Fibroblast of skin of scalp (primary cell): ENCODE measurements around the gene NCF1. TPM values are rescaled to one million over a fixed set of nuclear protein-coding genes. Genes with fewer than 3 reads are reported as not detected.
"Not testable (repeated sequence)": the region's sequence is repeated elsewhere in the genome, so short reads cannot be mapped to it uniquely, and the experiment has no call there.

ENCODE experiments used
- DNase-seq: peaks from one replicate; pipeline ENCODE4 v3.0.0-alpha.2; 2013
- polyA plus RNA-seq, 2 experiments: library from polyadenylated mRNA; unstranded; fragments of 120-200 nt; gene quantifications; one replicate each; pipeline ENCODE4 v1.2.1, GENCODE V29; 2013; ENCODE audit not compliant: insufficient read length in 2 of 2

NCF1 gene
- polyA plus RNA-seq (2013, experiment 1 of 2; ENCODE audit: insufficient read length) = not detected
- 0.17 TPM for polyA plus RNA-seq (2013, experiment 2 of 2; ENCODE audit: insufficient read length)

GRCh38 chr7:74773760-74774750 lies at the start of gene NCF1:
NCF1 (plus strand) TSS chr7:74774011; CDS start chr7:74774032, 21 bp downstream.
- not testable (repeated sequence) for DNase-seq

DNA sequence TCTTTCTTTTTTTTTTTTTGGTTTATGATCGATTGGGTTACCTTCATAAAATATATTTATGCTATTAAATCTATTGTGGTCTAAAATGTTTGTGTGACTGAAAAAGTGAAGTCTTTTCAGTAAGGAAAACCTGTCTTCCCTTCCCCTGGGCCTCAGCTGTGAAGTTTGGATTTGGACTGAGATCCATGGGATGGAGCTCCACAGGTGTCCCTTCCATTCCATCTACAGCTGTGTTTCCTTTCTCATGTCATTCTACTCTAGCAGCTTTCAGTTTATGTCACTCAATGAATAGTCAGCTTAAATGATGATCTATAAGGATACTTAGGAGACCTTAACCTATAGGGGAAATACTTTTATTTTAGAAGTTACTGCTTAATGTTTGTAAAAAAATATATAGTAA lies 48.0 kb upstream of the NCF1 start:
- no peak for DNase-seq

DNA sequence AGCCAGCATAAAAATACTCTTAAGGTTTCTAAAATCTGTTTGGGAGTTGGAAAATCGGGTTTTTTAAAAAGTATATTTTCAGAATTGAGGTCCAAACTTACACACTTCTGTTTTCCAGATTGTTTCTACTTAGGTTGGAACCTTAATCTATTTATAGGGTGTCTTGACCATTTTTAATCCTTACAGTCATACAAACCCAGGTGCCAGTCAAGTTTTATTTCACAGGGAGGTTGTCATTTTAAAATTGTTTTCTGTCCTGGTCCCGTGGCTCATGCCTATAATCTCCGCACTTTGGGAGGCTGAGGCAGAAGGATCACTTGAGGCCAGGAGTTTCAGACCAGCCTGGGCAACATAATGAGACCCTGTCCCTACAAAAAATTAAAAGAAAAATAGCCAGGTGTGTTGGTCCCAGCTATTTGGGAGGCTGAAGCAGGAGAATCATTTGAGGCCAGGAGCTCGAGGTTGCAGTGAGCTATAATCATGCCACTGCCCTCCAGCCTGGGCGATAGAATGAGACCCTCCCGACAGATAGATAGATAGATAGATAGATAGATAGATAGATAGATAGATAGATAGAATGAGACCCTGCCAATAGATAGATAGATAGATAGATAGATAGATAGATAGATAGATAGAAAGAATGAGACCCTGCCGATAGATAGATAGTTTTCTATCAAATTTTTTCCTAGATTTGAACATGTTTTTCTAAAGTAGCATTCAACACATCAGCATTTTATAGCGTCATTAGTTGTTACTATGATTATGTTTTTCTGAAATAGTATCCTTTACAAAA lies 47.3 kb upstream of the NCF1 start:
- no peak for DNase-seq

DNA sequence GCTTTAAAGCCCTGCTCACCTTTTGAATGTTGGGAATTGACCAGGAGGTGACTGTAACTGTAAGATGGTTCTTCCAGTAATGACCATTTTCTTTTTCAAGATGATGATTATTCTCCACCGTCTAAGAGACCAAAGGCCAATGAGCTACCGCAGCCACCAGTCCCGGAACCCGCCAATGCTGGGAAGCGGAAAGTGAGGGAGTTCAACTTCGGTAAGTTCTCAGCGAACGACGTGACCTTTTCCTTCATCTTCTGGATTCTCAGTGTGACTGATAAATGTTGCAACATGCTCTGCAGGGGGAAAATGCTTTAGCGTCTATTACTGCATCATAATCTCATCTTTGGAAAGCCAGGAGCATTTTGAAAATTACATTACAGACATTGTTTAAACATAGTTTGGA lies 45.1 kb upstream of the NCF1 start:
- not testable (repeated sequence) for DNase-seq

- DNase-seq = not testable (repeated sequence)
Observed at GRCh38 chr7:74730186-74730585, 43.6 kb upstream of the NCF1 start.

DNA sequence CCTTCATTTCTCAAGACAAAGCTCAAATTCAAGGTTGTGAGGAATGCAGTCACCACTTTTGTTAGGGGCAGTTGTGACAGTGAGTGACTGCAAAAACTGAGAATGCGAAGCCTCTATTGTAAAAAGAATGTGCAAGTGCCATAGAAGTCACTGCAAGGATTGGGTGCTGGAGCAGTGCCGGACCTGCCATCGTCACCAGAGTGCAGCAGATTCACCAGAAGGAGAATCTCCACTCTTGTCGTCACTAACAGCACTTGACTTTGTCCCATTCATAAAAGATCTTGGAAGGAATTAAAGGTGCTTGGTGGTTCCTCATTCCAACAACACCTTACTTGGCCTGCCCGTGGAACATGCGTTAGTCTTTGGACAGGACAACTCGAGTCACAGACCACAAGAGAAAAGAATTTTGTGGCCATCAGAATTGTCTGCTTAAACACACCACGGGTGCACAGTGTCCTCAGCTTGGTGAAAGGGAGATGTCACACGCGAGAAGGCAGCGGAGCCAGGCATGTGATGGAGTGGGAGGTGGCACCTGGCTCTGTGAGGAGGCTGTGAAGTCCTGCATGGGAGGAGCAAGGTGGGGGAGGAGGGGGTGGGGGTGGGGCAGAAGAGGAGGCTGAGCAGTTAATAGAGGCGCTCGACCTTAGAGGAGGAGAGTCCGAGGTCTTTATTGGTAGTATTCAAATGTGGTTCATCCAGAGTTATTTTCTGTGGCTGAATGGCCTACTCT lies 33.7 kb upstream of the NCF1 start:
- DNase-seq = not testable (repeated sequence)

- not testable (repeated sequence) for DNase-seq
Observed at GRCh38 chr7:74743936-74744557, 29.8 kb upstream of the NCF1 start.

GRCh38 chr7:74753921-74754482 lies 19.8 kb upstream of the NCF1 start:
- not testable (repeated sequence) for DNase-seq

DNA sequence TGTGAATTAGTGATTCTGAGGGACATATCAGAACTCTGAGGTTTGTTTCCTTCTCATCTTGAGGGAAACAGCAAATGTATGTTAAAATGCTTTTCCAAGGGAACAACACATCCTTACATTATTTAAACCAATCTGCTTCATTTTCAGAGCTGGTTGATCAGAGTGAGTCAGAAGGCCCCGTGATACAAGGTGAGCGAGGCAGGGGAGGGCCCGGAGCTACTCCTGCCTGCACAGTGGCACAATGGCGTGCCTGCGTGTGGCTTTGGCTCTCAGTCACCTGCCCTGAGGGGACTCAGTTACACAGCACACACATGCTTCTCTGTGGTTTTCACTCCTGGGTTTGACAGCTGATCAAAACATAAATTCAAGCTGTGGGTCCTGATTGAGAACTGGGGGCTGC lies 17.1 kb upstream of the NCF1 start:
- DNase-seq = not testable (repeated sequence)

DNA sequence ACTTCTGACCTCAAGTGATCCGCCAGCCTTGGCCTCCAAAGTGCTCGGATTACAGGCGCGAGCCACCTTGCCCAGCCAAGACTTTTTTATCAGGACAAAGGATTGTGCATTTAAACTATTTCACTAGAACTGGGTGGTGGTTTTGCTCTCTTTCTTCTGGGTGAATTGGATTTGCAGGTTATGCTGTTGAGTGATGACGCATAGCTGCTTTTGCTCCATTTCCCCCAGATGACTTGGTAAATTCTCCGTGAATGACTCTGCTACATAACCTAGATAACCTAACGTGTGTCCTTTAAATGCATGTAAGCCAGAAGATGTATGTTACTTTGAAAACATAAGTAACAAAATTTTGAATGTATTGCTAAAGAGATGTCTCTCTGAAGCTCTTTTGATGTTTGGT lies 15.5 kb upstream of the NCF1 start:
- DNase-seq = not testable (repeated sequence)

DNA sequence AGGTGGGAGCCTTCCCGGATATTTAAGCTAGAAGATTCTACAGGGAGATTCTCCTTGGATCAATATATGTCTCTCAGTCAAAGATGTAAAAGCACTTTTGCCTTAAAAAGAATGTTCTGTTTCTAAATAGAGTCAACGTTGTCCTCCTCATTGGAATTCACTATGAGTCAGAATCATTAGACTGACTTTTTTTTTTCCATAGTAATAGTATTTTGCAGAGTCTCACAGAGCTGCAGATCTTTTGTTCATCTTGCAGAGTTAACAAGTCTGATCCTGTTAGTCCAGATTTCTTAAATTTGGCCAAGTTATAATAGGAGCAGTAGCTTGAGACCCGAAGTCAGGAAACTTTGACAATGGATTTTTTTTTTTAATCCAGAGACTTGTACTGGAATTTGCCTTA lies 14.8 kb upstream of the NCF1 start:
- DNase-seq = not testable (repeated sequence)

DNA sequence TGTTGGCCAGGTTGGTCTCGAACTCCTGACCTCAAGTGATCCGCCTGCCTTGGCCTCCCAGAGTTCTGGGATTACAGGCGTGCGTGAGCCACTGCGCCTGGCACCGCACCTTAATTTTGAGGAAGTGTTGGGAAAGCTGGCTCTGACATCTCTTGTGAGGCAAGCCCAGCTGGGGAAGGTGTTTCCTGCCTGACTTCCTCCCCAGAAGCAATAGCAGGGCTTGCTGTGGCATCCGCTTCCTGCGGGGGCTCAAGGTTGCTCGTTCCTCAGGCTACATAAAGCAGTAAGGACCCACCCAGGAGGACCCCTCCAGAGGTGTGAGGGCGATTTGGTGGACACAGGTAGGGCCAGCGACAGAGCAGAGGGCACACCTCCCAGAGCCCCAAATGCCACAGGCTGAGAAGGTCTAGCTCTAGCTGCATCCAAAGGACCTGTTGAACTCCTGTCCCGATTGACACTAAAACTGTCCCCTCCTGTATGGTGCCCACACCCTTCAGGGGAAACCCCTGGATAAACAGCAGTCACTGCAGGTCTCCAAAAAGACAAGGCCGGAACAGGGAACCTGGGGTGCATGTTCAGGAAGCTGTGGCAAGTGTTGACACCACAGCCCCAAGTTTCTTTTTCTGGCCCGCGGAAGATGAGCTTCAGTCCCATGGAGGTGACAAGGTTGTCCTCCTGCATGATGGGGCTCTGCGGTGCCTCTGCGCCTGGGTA lies 8.4 kb upstream of the NCF1 start:
- DNase-seq = not testable (repeated sequence)

DNA sequence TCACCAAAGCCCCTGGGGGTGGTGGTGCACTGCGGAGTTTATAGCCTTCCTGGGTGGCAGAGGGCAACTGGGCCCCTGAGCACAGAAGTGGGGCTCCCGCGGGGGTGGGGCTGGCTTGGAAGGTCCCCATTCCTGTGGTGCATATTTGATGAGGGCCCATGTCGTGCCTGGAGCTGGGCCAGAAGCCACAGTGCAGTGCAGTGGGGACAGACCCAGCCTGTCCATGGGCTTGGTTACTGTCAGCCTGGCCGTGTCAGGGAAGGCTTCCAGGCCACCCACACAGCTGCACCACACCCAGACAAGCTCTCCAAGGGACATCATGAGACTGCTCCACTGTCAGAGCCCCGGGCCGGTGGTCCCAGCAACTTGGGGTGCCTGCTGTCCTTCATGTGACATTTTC lies 7.3 kb upstream of the NCF1 start:
- DNase-seq = not testable (repeated sequence)

- DNase-seq = not testable (repeated sequence)
Observed at GRCh38 chr7:74766991-74767390, 6.8 kb upstream of the NCF1 start.

GRCh38 chr7:74770062-74770461 lies 3.7 kb upstream of the NCF1 start:
- DNase-seq = not testable (repeated sequence)

DNA sequence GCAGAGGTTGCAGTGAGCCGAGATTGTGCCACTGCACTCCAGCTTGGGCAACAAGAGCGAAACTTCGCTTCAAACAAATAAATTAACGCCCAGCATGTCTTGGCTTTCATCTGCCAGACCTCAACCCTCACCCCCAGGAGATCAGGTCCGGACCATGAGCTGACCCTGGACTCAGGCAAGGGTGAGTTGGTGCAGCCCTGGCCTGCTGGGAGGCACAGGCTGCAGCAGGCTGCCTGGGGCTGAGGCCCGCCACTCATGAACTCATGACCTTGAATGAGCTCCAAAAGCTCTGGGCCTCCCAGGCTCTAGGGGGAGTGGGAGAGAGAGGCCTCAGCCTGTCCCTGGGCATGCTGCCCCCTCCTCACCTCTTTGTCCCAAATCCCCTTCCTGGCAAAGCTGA lies 1.7 kb upstream of the NCF1 start:
- DNase-seq = not testable (repeated sequence)

GRCh38 chr7:74775111-74775510 lies 1.3 kb downstream of the NCF1 start:
- DNase-seq = not testable (repeated sequence)

- not testable (repeated sequence) for DNase-seq
Observed at GRCh38 chr7:74779053-74779452, 5.2 kb downstream of the NCF1 start.

- DNase-seq = not testable (repeated sequence)
Observed at GRCh38 chr7:74781746-74782145, 7.9 kb downstream of the NCF1 start.

- DNase-seq = not testable (repeated sequence)
Observed at GRCh38 chr7:74783595-74783994, 9.8 kb downstream of the NCF1 start.
